ENCODE data around the gene AHNAK. TPM values are rescaled to one million over a fixed set of nuclear protein-coding genes. Genes with fewer than 3 reads are reported as not detected.

The AHNAK gene
- total RNA-seq, 2 experiments from 2014 or later = 180 to 390 TPM

- Mint-ChIP-seq H3K27ac (no peak overlapping the region), H3K4me3 (no peak overlapping the region), H3K27me3 (no peaks in the 10 kb centered on the region), H3K9me3 (ENCODE audit: low read depth) (no peaks in the 10 kb centered on the region), H3K4me1 (peaks cover 32% of the 10 kb centered on the region), H3K36me3 (peaks cover 71% of the 10 kb centered on the region)
- CTCF ChIA-PET = interaction anchor here (1.3 to 1.8 kb wide), 3 partner anchors 8 to 31 kb away, joined by 3 to 6 read pairs (median 4); no protein-coding TSS in a partner anchor
- ATAC-seq (no peak), DNase-seq (no peak)
Measured at GRCh38 chr11:62534779-62535545, 11.6 kb downstream of the AHNAK start.

- Mint-ChIP-seq H3K4me3 (no peak overlapping the region), H3K27ac (peak overlapping the region; percentile 1), H3K9me3 (ENCODE audit: low read depth) (no peaks in the 10 kb centered on the region), H3K4me1 (peaks cover 9% of the 10 kb centered on the region), H3K27me3 (no peaks in the 10 kb centered on the region), H3K36me3 (peaks cover 90% of the 10 kb centered on the region)
- ATAC-seq = no peak
- CTCF ChIA-PET = no interaction called here
- no peak for DNase-seq
Measured at GRCh38 chr11:62532096-62532495, 14.5 kb downstream of the AHNAK start.

GRCh38 chr11:62516736-62517371 is 29.8 kb downstream of the AHNAK start:
- H3K4me3 Mint-ChIP-seq = no peak overlapping the region
- H3K27ac Mint-ChIP-seq = no peak overlapping the region
- no peaks in the 10 kb centered on the region for H3K9me3 Mint-ChIP-seq (ENCODE audit: low read depth)
- no peaks in the 10 kb centered on the region for H3K27me3 Mint-ChIP-seq
- H3K4me1 Mint-ChIP-seq = peaks cover 8% of the 10 kb centered on the region
- ATAC-seq = no peak
- peaks cover 57% of the 10 kb centered on the region for H3K36me3 Mint-ChIP-seq
- DNase-seq = no peak
- CTCF ChIA-PET = no interaction called here

GRCh38 chr11:62514151-62514550 is 32.5 kb downstream of the AHNAK start:
- H3K27me3 Mint-ChIP-seq = no peaks in the 10 kb centered on the region
- H3K27ac Mint-ChIP-seq = no peak overlapping the region
- no peaks in the 10 kb centered on the region for H3K9me3 Mint-ChIP-seq (ENCODE audit: low read depth)
- H3K4me3 Mint-ChIP-seq = no peak overlapping the region
- peak; percentile 20 for ATAC-seq
- no peak for DNase-seq
- peaks cover 33% of the 10 kb centered on the region for H3K36me3 Mint-ChIP-seq
- peaks cover 11% of the 10 kb centered on the region for H3K4me1 Mint-ChIP-seq
- CTCF ChIA-PET = interaction anchor here (1.0 to 1.6 kb wide), 3 partner anchors 89 to 120 kb away, joined by 4 to 5 read pairs (median 4); no protein-coding TSS in a partner anchor

GRCh38 chr11:62513626-62514025 is 33.0 kb downstream of the AHNAK start:
- ATAC-seq (no peak), DNase-seq (no peak)
- peaks cover 11% of the 10 kb centered on the region for H3K4me1 Mint-ChIP-seq
- H3K9me3 Mint-ChIP-seq (ENCODE audit: low read depth) = no peaks in the 10 kb centered on the region
- no peaks in the 10 kb centered on the region for H3K27me3 Mint-ChIP-seq
- no peak overlapping the region for H3K27ac Mint-ChIP-seq
- H3K4me3 Mint-ChIP-seq = no peak overlapping the region
- peaks cover 28% of the 10 kb centered on the region for H3K36me3 Mint-ChIP-seq
- CTCF ChIA-PET = interaction anchor here (1.4 kb wide), 1 partner anchor 89 kb away, joined by 4 read pairs; no protein-coding TSS in a partner anchor

- no peaks in the 10 kb centered on the region for H3K9me3 Mint-ChIP-seq (ENCODE audit: low read depth)
- CTCF ChIA-PET = interaction anchor here (1.4 to 1.5 kb wide), 2 partner anchors 30 to 88 kb away, joined by 4 to 6 read pairs; no protein-coding TSS in a partner anchor
- no peak overlapping the region for H3K4me3 Mint-ChIP-seq
- no peak for DNase-seq
- no peak for ATAC-seq
- peaks cover 21% of the 10 kb centered on the region for H3K36me3 Mint-ChIP-seq
- no peak overlapping the region for H3K27ac Mint-ChIP-seq
- no peaks in the 10 kb centered on the region for H3K27me3 Mint-ChIP-seq
- peaks cover 11% of the 10 kb centered on the region for H3K4me1 Mint-ChIP-seq
Measured at GRCh38 chr11:62512961-62513360, 33.6 kb downstream of the AHNAK start.

GRCh38 chr11:62508336-62509058 is 38.1 kb downstream of the AHNAK start:
- DNase-seq (no peak), ATAC-seq (no peak)
- H3K27ac Mint-ChIP-seq = no peak overlapping the region

GRCh38 chr11:62507125-62507422 is 39.5 kb downstream of the AHNAK start:
- CTCF ChIA-PET = interaction anchor here (1.5 kb wide), 1 partner anchor 82 kb away, joined by 6 read pairs; no protein-coding TSS in a partner anchor
- Mint-ChIP-seq H3K27ac (no peak overlapping the region), H3K36me3 (no peaks in the 10 kb centered on the region), H3K4me3 (no peak overlapping the region), H3K27me3 (peaks cover 6% of the 10 kb centered on the region), H3K9me3 (ENCODE audit: low read depth) (no peaks in the 10 kb centered on the region), H3K4me1 (peaks cover 10% of the 10 kb centered on the region)
- ATAC-seq (no peak), DNase-seq (no peak)

More at GRCh38 chr11:62508336-62509058, 38.1 kb downstream of the AHNAK start:
- H3K27me3 Mint-ChIP-seq = no peaks in the 10 kb centered on the region
- no peaks in the 10 kb centered on the region for H3K36me3 Mint-ChIP-seq
- H3K4me1 Mint-ChIP-seq = peaks cover 4% of the 10 kb centered on the region
- H3K9me3 Mint-ChIP-seq (ENCODE audit: low read depth) = no peaks in the 10 kb centered on the region
- no peak overlapping the region for H3K4me3 Mint-ChIP-seq
- CTCF ChIA-PET = interaction anchor here (1.1 to 1.5 kb wide), 2 partner anchors 34 to 84 kb away, joined by 3 to 6 read pairs; no protein-coding TSS in a partner anchor

GRCh38 chr11:62506413-62507124 is 40.0 kb downstream of the AHNAK start:
- CTCF ChIA-PET = interaction anchor here (1.5 to 2.6 kb wide), 2 partner anchors 82 kb away, joined by 6 to 7 read pairs; no protein-coding TSS in a partner anchor
- no peak for ATAC-seq
- peaks cover 9% of the 10 kb centered on the region for H3K27me3 Mint-ChIP-seq
- no peak for DNase-seq
- peaks cover 10% of the 10 kb centered on the region for H3K4me1 Mint-ChIP-seq
- H3K9me3 Mint-ChIP-seq (ENCODE audit: low read depth) = no peaks in the 10 kb centered on the region
- no peak overlapping the region for H3K4me3 Mint-ChIP-seq
- H3K36me3 Mint-ChIP-seq = no peaks in the 10 kb centered on the region
- no peak overlapping the region for H3K27ac Mint-ChIP-seq

GRCh38 chr11:62505440-62506091 is 41.0 kb downstream of the AHNAK start:
- DNase-seq = no peak
- ATAC-seq = no peak
- Mint-ChIP-seq H3K9me3 (ENCODE audit: low read depth) (no peaks in the 10 kb centered on the region), H3K27me3 (peaks cover 9% of the 10 kb centered on the region), H3K4me1 (peaks cover 7% of the 10 kb centered on the region), H3K36me3 (no peaks in the 10 kb centered on the region), H3K27ac (no peak overlapping the region), H3K4me3 (no peak overlapping the region)
- CTCF ChIA-PET = interaction anchor here (1.2 to 2.6 kb wide), 2 partner anchors 54 to 81 kb away, joined by 4 to 7 read pairs; no protein-coding TSS in a partner anchor

GRCh38 chr11:62505059-62505439 is 41.6 kb downstream of the AHNAK start:
- Mint-ChIP-seq H3K4me3 (no peak overlapping the region), H3K27ac (no peak overlapping the region), H3K9me3 (ENCODE audit: low read depth) (no peaks in the 10 kb centered on the region), H3K36me3 (no peaks in the 10 kb centered on the region), H3K4me1 (peaks cover 7% of the 10 kb centered on the region), H3K27me3 (peaks cover 9% of the 10 kb centered on the region)
- no peak for DNase-seq
- no peak for ATAC-seq
- CTCF ChIA-PET = interaction anchor here (1.2 to 2.6 kb wide), 2 partner anchors 55 to 80 kb away, joined by 4 to 7 read pairs; no protein-coding TSS in a partner anchor

GRCh38 chr11:62504158-62504973 is 42.2 kb downstream of the AHNAK start:
- CTCF ChIA-PET = interaction anchor here (1.2 to 2.6 kb wide), 2 partner anchors 56 to 80 kb away, joined by 4 to 7 read pairs; no protein-coding TSS in a partner anchor
- ATAC-seq (no peak), DNase-seq (no peak)
- H3K36me3 Mint-ChIP-seq = no peaks in the 10 kb centered on the region
- H3K27ac Mint-ChIP-seq = no peak overlapping the region
- no peak overlapping the region for H3K4me3 Mint-ChIP-seq
- peaks cover 9% of the 10 kb centered on the region for H3K27me3 Mint-ChIP-seq
- H3K9me3 Mint-ChIP-seq (ENCODE audit: low read depth) = no peaks in the 10 kb centered on the region
- H3K4me1 Mint-ChIP-seq = peaks cover 7% of the 10 kb centered on the region

Measured in activated CD8-positive, alpha-beta memory T cell treated with anti-CD3 and anti-CD28 coated beads, Interleukin-2, amount 10 ng/mL, durations not matched to agents 7 days and 5 days (primary cell).